Smooth muscle cell (in vitro differentiated cells): Measurements from ENCODE around the gene OR2T8. TPM values are rescaled to one million over a fixed set of nuclear protein-coding genes. Genes with fewer than 3 reads are reported as not detected.

Experiments used
- DNase-seq: peaks from one replicate; lab custom pipeline; 2025; ENCODE audit not compliant: unreplicated experiment; lab: John Stamatoyannopoulos, UW
- H2AFZ ChIP-seq: fragments of 200-600 bp; sonication (generic); 2 replicates; pipeline ENCODE4 v1.6.0; 2016; ENCODE audit warnings: antibody characterized with exemption, low read depth, mild to moderate bottlenecking
- H3F3A ChIP-seq: fragments of 200-600 bp; sonication (generic); 2 replicates; pipeline ENCODE4 v1.6.0; 2017; ENCODE audit warnings: antibody characterized with exemption, low read depth
- H3K27ac ChIP-seq: fragments of 200-600 bp; sonication (generic); 2 replicates; pipeline ENCODE4 v1.5.1; 2016; ENCODE audit warnings: low read depth, mild to moderate bottlenecking
- H3K27me3 ChIP-seq: fragments of 200-600 bp; sonication (generic); 2 replicates; pipeline ENCODE4 v1.6.1; 2016; ENCODE audit warnings: low read depth, mild to moderate bottlenecking
- H3K36me3 ChIP-seq: fragments of 200-600 bp; sonication (generic); 2 replicates; pipeline ENCODE4 v1.5.1; 2016; ENCODE audit warnings: low read depth
- H3K4me1 ChIP-seq: fragments of 200-600 bp; sonication (generic); 2 replicates; pipeline ENCODE4 v1.5.1; 2016; ENCODE audit warnings: low read depth
- H3K4me2 ChIP-seq: fragments of 200-600 bp; sonication (generic); 2 replicates; pipeline ENCODE4 v1.6.0; 2016; ENCODE audit warnings: mild to moderate bottlenecking
- H3K4me3 ChIP-seq: fragments of 200-600 bp; sonication (generic); 2 replicates; pipeline ENCODE4 v1.5.1; 2016; ENCODE audit warnings: mild to moderate bottlenecking
- H3K79me2 ChIP-seq: fragments of 200-600 bp; sonication (generic); 2 replicates; pipeline ENCODE4 v1.6.0; 2016; ENCODE audit warnings: low read depth, mild to moderate bottlenecking
- H3K9ac ChIP-seq: fragments of 200-600 bp; sonication (generic); 2 replicates; pipeline ENCODE4 v1.6.0; 2016; ENCODE audit warnings: low read depth
- H3K9me3 ChIP-seq: fragments of 200-600 bp; sonication (generic); replicated peaks from 2 replicates; pipeline ENCODE4 v1.5.1; 2016; ENCODE audit warnings: low read depth
- H4K20me1 ChIP-seq: fragments of 200-600 bp; sonication (generic); 2 replicates; pipeline ENCODE4 v1.6.0; 2016; ENCODE audit warnings: low read depth
- CTCF ChIP-seq: fragments of 200-600 bp; sonication (generic); IDR thresholded peaks from 2 replicates; pipeline ENCODE4 v1.5.1; 2017; ENCODE audit warnings: borderline replicate concordance, mild to moderate bottlenecking, antibody characterized with exemption; ENCODE audit not compliant: insufficient read depth, poor library complexity, severe bottlenecking
- WGBS: methylation state at CpG from one replicate; pipeline ENCODE4 v1.1.7; 2016; ENCODE audit warnings: low lambda C conversion rate; 5-methylcytosine and 5-hydroxymethylcytosine counted together
- polyA plus RNA-seq: library from polyadenylated mRNA; unstranded; fragments of >200 nt; fragmentation: Nextera tagmentation; extraction: Ambion mirVana; gene quantifications from 2 replicates; pipeline ENCODE4 v1.2.1, GENCODE V29; 2016
- total RNA-seq: library from RNA; depleted of rRNA; stranded (reverse); fragments of >200 nt; gene quantifications from 2 replicates; pipeline ENCODE4 v1.2.3, GENCODE V29; 2014

Gene OR2T8
- total RNA-seq (not detected in 2 replicates), polyA plus RNA-seq (not detected in 2 replicates)

GRCh38 chr1:247919952-247920351 is at the start of gene OR2T8:
OR2T8 (plus strand) TSS chr1:247920252; CDS start chr1:247921018, 766 bp downstream.
- Histone ChIP-seq H3K9ac (no peak within 1 kb of the TSS), H4K20me1 (no peaks in the 10 kb centered on the region), H3K4me2 (no peak within 1 kb of the TSS), H3K27ac (no peak within 1 kb of the TSS), H3K79me2 (no peaks in the 10 kb centered on the region), H3F3A (no peaks in the 10 kb centered on the region), H3K27me3 (no peaks in the 10 kb centered on the region), H3K4me1 (no peaks in the 10 kb centered on the region), H3K4me3 (no peak within 1 kb of the TSS), H3K9me3 (peaks cover 21% of the 10 kb centered on the region), H2AFZ (no peak within 1 kb of the TSS), H3K36me3 (no peaks in the 10 kb centered on the region)
- no peak for TF ChIP-seq CTCF
- 50% methylated on average over 2 of the region's 2 CpGs for WGBS
- no peak for DNase-seq

DNA sequence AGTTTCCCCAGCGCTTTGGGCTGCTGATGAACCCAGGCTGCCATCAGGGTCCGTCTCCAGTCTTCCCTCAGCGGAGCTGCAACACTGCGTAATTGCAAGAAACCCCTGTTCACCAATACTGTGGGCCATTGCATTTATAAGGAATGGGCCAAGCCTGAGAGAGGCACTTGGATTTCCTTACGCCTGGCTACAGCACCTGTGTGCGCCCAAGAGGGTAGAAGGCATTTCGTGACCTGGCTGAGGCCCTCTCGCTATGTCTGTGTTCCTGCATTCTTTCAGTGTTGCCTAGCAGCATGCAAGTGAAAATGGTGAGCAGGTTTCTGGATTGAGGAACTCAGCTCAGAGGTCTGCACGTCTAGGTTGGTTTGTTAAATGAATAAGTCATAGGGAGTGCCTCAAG is 36.7 kb upstream of the OR2T8 start:
- no peak for DNase-seq
- H3K9me3 ChIP-seq: no peaks in the 10 kb centered on the region

GRCh38 chr1:247884797-247885413 is 35.1 kb upstream of the OR2T8 start:
- TF ChIP-seq CTCF: no peak
- Histone ChIP-seq H4K20me1 (no peaks in the 10 kb centered on the region), H3K27ac (no peak overlapping the region), H3K4me3 (no peak overlapping the region), H3F3A (no peaks in the 10 kb centered on the region), H3K27me3 (no peaks in the 10 kb centered on the region), H3K9me3 (no peaks in the 10 kb centered on the region), H3K36me3 (no peaks in the 10 kb centered on the region), H3K4me2 (no peak overlapping the region), H3K4me1 (no peaks in the 10 kb centered on the region), H3K9ac (no peak overlapping the region), H3K79me2 (no peaks in the 10 kb centered on the region), H2AFZ (no peak overlapping the region)
- 87% methylated on average over 10 of the region's 10 CpGs for WGBS
- no peak for DNase-seq

More for the DNA sequence above, 36.7 kb upstream of the OR2T8 start:
- H4K20me1 ChIP-seq: no peaks in the 10 kb centered on the region
- no peak overlapping the region for H3K9ac ChIP-seq
- no peak overlapping the region for H3K4me2 ChIP-seq
- H3K4me3 ChIP-seq: no peak overlapping the region
- WGBS: 76% methylated on average over 9 of the region's 9 CpGs
- no peak overlapping the region for H2AFZ ChIP-seq
- H3K27ac ChIP-seq: no peak overlapping the region
- no peaks in the 10 kb centered on the region for H3K79me2 ChIP-seq
- TF ChIP-seq CTCF: no peak
- no peaks in the 10 kb centered on the region for H3K4me1 ChIP-seq
- H3K27me3 ChIP-seq: no peaks in the 10 kb centered on the region
- no peaks in the 10 kb centered on the region for H3K36me3 ChIP-seq
- no peaks in the 10 kb centered on the region for H3F3A ChIP-seq

GRCh38 chr1:247895163-247895637 is 24.9 kb upstream of the OR2T8 start, which contains the start of gene OR2W3:
OR2W3 (plus strand) TSS chr1:247895587; CDS start chr1:247895587, 0 bp downstream.
- Histone ChIP-seq H4K20me1 (no peaks in the 10 kb centered on the region), H2AFZ (no peak within 1 kb of the TSS), H3K4me2 (no peak within 1 kb of the TSS), H3K4me1 (no peaks in the 10 kb centered on the region), H3K36me3 (no peaks in the 10 kb centered on the region), H3K9me3 (no peaks in the 10 kb centered on the region), H3K79me2 (no peaks in the 10 kb centered on the region), H3K27me3 (no peaks in the 10 kb centered on the region), H3K27ac (no peak within 1 kb of the TSS), H3F3A (no peaks in the 10 kb centered on the region), H3K4me3 (no peak within 1 kb of the TSS), H3K9ac (no peak within 1 kb of the TSS)
- no peak for TF ChIP-seq CTCF
- WGBS: 37% methylated on average over 2 of the region's 2 CpGs
- no peak for DNase-seq
